Smooth muscle cell (in vitro differentiated cells): Measurements from ENCODE around the gene SCARF2. TPM values are rescaled to one million over a fixed set of nuclear protein-coding genes. Genes with fewer than 3 reads are reported as not detected.

Experiments used
- DNase-seq: peaks from one replicate; lab custom pipeline; 2025; ENCODE audit not compliant: unreplicated experiment; lab: John Stamatoyannopoulos, UW
- H2AFZ ChIP-seq: fragments of 200-600 bp; sonication (generic); 2 replicates; pipeline ENCODE4 v1.6.0; 2016; ENCODE audit warnings: antibody characterized with exemption, low read depth, mild to moderate bottlenecking
- H3F3A ChIP-seq: fragments of 200-600 bp; sonication (generic); 2 replicates; pipeline ENCODE4 v1.6.0; 2017; ENCODE audit warnings: antibody characterized with exemption, low read depth
- H3K27ac ChIP-seq: fragments of 200-600 bp; sonication (generic); 2 replicates; pipeline ENCODE4 v1.5.1; 2016; ENCODE audit warnings: low read depth, mild to moderate bottlenecking
- H3K27me3 ChIP-seq: fragments of 200-600 bp; sonication (generic); 2 replicates; pipeline ENCODE4 v1.6.1; 2016; ENCODE audit warnings: low read depth, mild to moderate bottlenecking
- H3K36me3 ChIP-seq: fragments of 200-600 bp; sonication (generic); 2 replicates; pipeline ENCODE4 v1.5.1; 2016; ENCODE audit warnings: low read depth
- H3K4me1 ChIP-seq: fragments of 200-600 bp; sonication (generic); 2 replicates; pipeline ENCODE4 v1.5.1; 2016; ENCODE audit warnings: low read depth
- H3K4me2 ChIP-seq: fragments of 200-600 bp; sonication (generic); 2 replicates; pipeline ENCODE4 v1.6.0; 2016; ENCODE audit warnings: mild to moderate bottlenecking
- H3K4me3 ChIP-seq: fragments of 200-600 bp; sonication (generic); 2 replicates; pipeline ENCODE4 v1.5.1; 2016; ENCODE audit warnings: mild to moderate bottlenecking
- H3K79me2 ChIP-seq: fragments of 200-600 bp; sonication (generic); 2 replicates; pipeline ENCODE4 v1.6.0; 2016; ENCODE audit warnings: low read depth, mild to moderate bottlenecking
- H3K9ac ChIP-seq: fragments of 200-600 bp; sonication (generic); 2 replicates; pipeline ENCODE4 v1.6.0; 2016; ENCODE audit warnings: low read depth
- H3K9me3 ChIP-seq: fragments of 200-600 bp; sonication (generic); replicated peaks from 2 replicates; pipeline ENCODE4 v1.5.1; 2016; ENCODE audit warnings: low read depth
- H4K20me1 ChIP-seq: fragments of 200-600 bp; sonication (generic); 2 replicates; pipeline ENCODE4 v1.6.0; 2016; ENCODE audit warnings: low read depth
- CTCF ChIP-seq: fragments of 200-600 bp; sonication (generic); IDR thresholded peaks from 2 replicates; pipeline ENCODE4 v1.5.1; 2017; ENCODE audit warnings: borderline replicate concordance, mild to moderate bottlenecking, antibody characterized with exemption; ENCODE audit not compliant: insufficient read depth, poor library complexity, severe bottlenecking
- WGBS: methylation state at CpG from one replicate; pipeline ENCODE4 v1.1.7; 2016; ENCODE audit warnings: low lambda C conversion rate; 5-methylcytosine and 5-hydroxymethylcytosine counted together
- polyA plus RNA-seq: library from polyadenylated mRNA; unstranded; fragments of >200 nt; fragmentation: Nextera tagmentation; extraction: Ambion mirVana; gene quantifications from 2 replicates; pipeline ENCODE4 v1.2.1, GENCODE V29; 2016
- total RNA-seq: library from RNA; depleted of rRNA; stranded (reverse); fragments of >200 nt; gene quantifications from 2 replicates; pipeline ENCODE4 v1.2.3, GENCODE V29; 2014

SCARF2 gene
- total and polyA plus RNA-seq, 2 experiments from 2014 or later = 30.9 to 89.8 TPM

- H3K27ac ChIP-seq = no peak overlapping the region
- 77% methylated on average over 3 of the region's 3 CpGs for whole genome bisulfite sequencing
- H2AFZ ChIP-seq = no peak overlapping the region
- H3K36me3 ChIP-seq = no peaks in the 10 kb centered on the region
- no peak for TF ChIP-seq CTCF
- no peak overlapping the region for H3K4me2 ChIP-seq
- DNase-seq = no peak
- H3K9me3 ChIP-seq = no peaks in the 10 kb centered on the region
- H3K4me3 ChIP-seq = no peak overlapping the region
- H3F3A ChIP-seq = no peaks in the 10 kb centered on the region
- H4K20me1 ChIP-seq = no peaks in the 10 kb centered on the region
- H3K27me3 ChIP-seq = no peaks in the 10 kb centered on the region
- no peak overlapping the region for H3K9ac ChIP-seq
- no peaks in the 10 kb centered on the region for H3K4me1 ChIP-seq
- no peaks in the 10 kb centered on the region for H3K79me2 ChIP-seq
Observed at GRCh38 chr22:20414450-20414849, 23.2 kb downstream of the SCARF2 start.

DNA sequence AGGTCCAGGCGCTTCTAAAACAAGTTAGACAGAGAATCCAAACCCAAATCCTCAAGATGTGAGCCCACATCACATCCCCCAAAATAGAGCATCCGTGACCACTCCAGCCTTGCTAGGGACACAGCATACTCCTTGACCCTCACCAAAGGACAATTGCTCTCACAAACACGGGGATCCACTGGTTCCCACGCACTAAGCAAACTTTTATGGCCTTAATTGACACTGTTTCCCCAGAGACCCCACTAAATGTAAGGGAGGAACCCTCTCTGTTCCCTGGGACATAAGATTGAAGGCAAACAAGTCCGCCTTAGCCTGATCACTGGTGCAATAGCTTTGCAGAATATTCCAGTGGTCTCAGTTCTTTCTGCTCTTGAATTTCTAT lies 23.6 kb downstream of the SCARF2 start:
- H4K20me1 ChIP-seq = no peaks in the 10 kb centered on the region
- H3K9me3 ChIP-seq = no peaks in the 10 kb centered on the region
- H2AFZ ChIP-seq = no peak overlapping the region
- no peak overlapping the region for H3K4me2 ChIP-seq
- no peak for DNase-seq
- H3F3A ChIP-seq = no peaks in the 10 kb centered on the region
- TF ChIP-seq CTCF = no peak
- WGBS = 85% methylated on average over 5 of the region's 5 CpGs
- H3K4me1 ChIP-seq = no peaks in the 10 kb centered on the region
- H3K27ac ChIP-seq = no peak overlapping the region
- no peak overlapping the region for H3K4me3 ChIP-seq
- H3K27me3 ChIP-seq = no peaks in the 10 kb centered on the region
- no peaks in the 10 kb centered on the region for H3K79me2 ChIP-seq
- no peaks in the 10 kb centered on the region for H3K36me3 ChIP-seq
- H3K9ac ChIP-seq = no peak overlapping the region

DNA sequence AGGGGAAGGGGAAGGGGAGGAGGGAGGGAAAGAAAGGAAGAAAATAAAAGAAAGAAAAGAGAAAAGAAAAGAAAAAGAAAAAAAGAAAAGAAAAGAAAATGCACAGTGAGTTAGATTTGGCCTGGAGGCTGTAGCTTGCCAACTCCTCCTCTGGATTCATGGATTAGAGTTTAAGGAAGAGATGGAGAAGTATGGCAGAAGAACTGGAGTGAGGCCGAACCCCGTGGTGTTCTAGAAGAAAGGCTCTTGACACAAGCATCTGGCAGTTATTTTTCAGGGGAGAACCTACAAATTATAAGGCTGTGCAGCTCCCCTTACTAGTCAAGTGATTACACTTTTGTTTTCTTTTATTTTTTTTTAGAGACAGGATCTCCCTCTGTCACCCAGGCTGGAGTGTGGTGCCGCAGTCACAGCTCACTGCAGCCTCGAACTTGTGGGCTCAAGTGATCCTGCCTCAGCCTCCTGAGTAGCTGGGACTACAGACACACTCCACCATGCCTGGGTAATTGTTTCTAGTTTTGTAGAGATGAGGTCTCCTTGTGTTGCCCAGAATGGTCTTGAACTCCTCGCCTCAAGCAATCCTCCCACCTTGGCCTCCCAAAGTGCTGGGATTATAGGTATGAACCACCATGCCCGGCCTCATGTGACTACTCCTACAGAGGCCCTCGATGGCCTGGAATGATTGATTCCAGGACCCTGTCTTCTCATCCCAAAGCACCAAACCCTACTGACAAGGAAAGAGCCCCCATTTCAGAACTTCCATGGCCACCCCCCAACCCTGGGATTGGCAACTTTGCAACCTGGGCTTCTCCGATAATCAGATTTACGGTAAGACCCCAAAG lies 24.2 kb downstream of the SCARF2 start:
- Histone ChIP-seq H3K36me3 (no peaks in the 10 kb centered on the region), H4K20me1 (no peaks in the 10 kb centered on the region), H3K4me1 (no peaks in the 10 kb centered on the region), H2AFZ (no peak overlapping the region), H3K27me3 (no peaks in the 10 kb centered on the region), H3K9me3 (no peaks in the 10 kb centered on the region), H3K9ac (no peak overlapping the region), H3F3A (no peaks in the 10 kb centered on the region), H3K4me3 (no peak overlapping the region), H3K4me2 (no peak overlapping the region), H3K79me2 (no peaks in the 10 kb centered on the region), H3K27ac (no peak overlapping the region)
- DNase-seq = no peak
- WGBS = 96% methylated on average over 9 of the region's 9 CpGs
- TF ChIP-seq CTCF = no peak
